GM19099 (cell line): ENCODE data around the gene ASMTL.

Experiments
- POLR2A ChIP-seq: IDR thresholded peaks from 3 replicates; pipeline ENCODE4 v1.6.1; 2011; ENCODE audit warnings: low read depth; ENCODE audit not compliant: insufficient read length; ENCODE audit errors: extremely low read depth

The ASMTL gene

GRCh38 chrX:1398431-1399340 is 54.0 kb downstream of the ASMTL start:
- TF ChIP-seq POLR2A: no peak

GRCh38 chrX:1397441-1398270 is 55.1 kb downstream of the ASMTL start:
- no peak for TF ChIP-seq POLR2A

GRCh38 chrX:1397001-1397400 is 55.7 kb downstream of the ASMTL start:
- TF ChIP-seq POLR2A: no peak

- TF ChIP-seq POLR2A: peak; percentile 13
These were observed 57.0 kb downstream of the ASMTL start for GRCh38 chrX:1395646-1396216.

GRCh38 chrX:1394731-1395501 is 57.8 kb downstream of the ASMTL start:
- no peak for TF ChIP-seq POLR2A

- no peak for TF ChIP-seq POLR2A
These were observed 58.7 kb downstream of the ASMTL start for GRCh38 chrX:1393871-1394615.

- peak; percentile 91 for TF ChIP-seq POLR2A
These were observed 60.2 kb downstream of the ASMTL start for GRCh38 chrX:1392376-1393068.

GRCh38 chrX:1391707-1392375 is 60.9 kb downstream of the ASMTL start, which contains the start of gene SLC25A6:
Gene SLC25A6 (minus strand): TSS chrX:1392113. CDS start chrX:1392009, 104 bp downstream.
- peak; percentile 82 for TF ChIP-seq POLR2A

- no peak for TF ChIP-seq POLR2A
These were observed 61.4 kb downstream of the ASMTL start for GRCh38 chrX:1391370-1391706.

GRCh38 chrX:1390621-1391369 is 61.9 kb downstream of the ASMTL start:
- no peak for TF ChIP-seq POLR2A

GRCh38 chrX:1389993-1390285 is 62.8 kb downstream of the ASMTL start:
- no peak for TF ChIP-seq POLR2A

GRCh38 chrX:1389181-1389992 is 63.3 kb downstream of the ASMTL start:
- no peak for TF ChIP-seq POLR2A
